T-helper 2 cell (primary cell): ENCODE data around the gene KRTAP4-9.
"Not testable (repeated sequence)": the region's sequence is repeated elsewhere in the genome, so short reads cannot be mapped to it uniquely, and the experiment has no call there.

Source experiments
- DNase-seq, 5 experiments: peaks; one replicate each; pipeline versions ENCODE4 v3.0.0 to v3.0.0-alpha.2; 2012 to 2022

KRTAP4-9 gene

DNA sequence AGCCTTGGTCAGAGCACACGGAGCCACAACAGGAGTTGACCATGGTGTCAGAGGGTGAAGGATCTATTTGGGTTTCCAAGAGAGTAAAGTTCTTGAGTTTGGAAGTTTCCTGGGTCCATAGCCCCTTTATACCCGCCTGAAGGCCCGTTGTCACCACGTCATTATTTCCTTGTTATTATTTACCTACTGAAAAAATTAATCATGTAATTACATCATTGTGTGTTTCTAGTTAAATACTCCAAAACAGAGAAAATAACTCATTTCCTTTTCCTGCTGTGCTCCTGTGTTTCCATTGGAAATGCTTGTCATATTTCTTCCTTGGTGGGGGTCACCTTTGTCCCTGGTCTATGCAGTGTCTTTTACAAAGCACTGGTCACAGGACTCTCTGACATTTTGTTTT lies 7.1 kb upstream of the KRTAP4-9 start, which contains the start of gene KRTAP4-8:
KRTAP4-8 (minus strand) TSS at position 101 of the 400 bp plus-strand sequence; CDS start at position 43, 58 bp downstream.
- DNase-seq, result no peak

- no peak for DNase-seq
These were observed 6.7 kb upstream of the KRTAP4-9 start for GRCh38 chr17:41098481-41098880.

GRCh38 chr17:41099682-41100480 lies 5.3 kb upstream of the KRTAP4-9 start:
- not testable (repeated sequence) for DNase-seq

DNA sequence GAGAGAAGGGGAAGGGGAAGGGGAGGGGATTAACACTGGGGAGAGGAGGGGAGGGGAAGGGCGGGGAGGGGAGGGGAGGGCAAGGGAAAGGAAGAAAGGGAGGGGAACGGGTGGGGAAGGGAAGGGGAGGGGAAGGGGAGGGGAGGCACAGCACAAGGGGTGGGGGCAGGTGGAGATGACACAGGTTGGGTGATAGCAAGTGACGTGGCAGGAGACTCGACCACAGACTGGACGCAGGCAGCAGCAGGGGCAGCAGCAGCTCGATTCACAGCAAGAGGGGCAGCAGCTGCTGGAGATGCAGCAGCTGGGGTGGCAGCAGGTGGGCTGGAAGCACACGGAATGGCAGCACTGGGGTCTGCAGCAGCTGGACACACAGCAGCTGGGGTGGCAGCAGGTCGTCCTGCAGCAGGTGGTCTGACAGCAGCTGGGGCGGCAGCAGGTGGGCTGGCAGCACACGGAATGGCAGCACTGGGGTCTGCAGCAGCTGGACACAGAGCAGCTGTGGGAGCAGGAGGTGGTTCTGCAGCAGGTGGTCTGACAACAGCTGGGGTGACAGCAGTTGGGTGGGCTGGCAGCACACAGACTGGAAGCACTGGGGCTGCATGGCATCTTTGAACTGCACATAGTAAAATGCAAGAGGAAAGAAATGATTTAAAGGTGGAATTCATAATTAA lies 3.5 kb upstream of the KRTAP4-9 start, which contains the start of gene KRTAP4-16:
KRTAP4-16 (minus strand) TSS at position 624 of the 674 bp plus-strand sequence; CDS start at position 624, 0 bp downstream.
- DNase-seq, result no peak

- DNase-seq, result no peak
These were observed 1.3 kb upstream of the KRTAP4-9 start for GRCh38 chr17:41103896-41104295.

GRCh38 chr17:41104386-41105038 lies 677 bp upstream of the KRTAP4-9 start:
- not testable (repeated sequence) for DNase-seq

GRCh38 chr17:41107941-41108450 lies 2.8 kb downstream of the KRTAP4-9 start:
- no peak for DNase-seq

DNA sequence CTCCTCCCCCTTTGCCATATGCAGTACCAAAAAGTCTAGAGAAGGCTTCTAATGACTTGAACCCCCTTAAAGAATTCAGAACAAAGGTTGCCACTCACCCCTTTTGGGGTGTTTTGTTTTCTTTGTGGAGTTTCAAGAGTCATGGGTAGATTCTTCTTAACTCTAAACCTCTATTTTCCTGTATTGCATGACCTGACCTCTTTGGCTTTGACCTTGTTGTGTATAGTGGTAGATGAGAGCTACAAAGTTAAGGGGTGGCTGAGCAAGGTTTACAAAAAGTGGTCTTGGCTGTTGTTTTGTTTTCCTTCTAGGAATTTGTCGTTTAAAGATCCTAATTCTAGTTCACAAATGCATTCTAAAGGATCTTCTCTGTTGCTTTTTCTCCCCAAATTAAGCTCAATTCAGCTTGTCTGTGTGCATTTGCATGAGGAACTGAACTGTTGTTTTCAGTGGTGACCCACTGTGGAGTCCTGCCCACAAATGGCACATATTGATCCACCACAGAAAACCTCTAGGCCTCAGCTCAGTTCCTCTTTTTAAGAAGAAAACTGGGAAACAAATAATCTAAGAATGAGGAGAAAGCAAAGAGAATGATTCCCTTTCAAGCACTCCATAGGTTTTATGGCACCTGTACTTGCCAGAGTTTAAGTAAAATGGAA lies 3.7 kb downstream of the KRTAP4-9 start:
- not testable (repeated sequence) for DNase-seq

DNA sequence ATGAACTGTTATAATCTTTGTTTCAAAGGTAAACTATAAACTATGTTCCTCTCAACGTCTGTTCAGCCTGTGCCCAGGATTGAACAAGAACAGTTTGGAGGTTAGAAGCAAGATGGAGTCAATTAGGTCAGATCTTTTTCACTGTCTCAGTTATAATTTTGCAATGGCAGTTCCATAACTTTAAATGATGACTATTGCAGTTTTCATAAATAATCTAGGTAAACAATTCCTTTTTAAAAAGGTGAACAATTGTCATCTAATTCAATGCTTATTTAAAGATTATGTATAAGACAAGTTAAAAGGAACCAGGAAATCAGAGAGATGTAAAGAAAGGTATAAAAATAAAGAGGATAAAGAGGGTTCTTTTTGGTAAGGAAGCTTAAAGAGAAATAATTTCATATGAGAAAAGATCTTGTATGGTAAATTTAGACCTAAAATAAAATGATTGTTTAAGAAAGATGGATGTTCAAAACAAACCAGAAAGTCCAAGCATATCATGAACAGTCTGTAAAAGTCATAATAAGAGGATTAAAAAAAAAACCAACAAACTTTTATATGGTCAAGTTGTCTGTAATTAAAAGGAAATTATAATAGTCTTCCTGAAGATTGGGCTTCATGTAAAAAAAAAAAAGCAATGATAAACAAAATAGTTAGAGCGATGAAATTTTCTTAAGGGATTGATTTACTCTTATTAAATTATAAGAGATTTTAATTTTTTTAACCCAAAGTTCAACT lies 6.1 kb downstream of the KRTAP4-9 start:
- no peak for DNase-seq

- no peak for DNase-seq
These were observed 11.1 kb downstream of the KRTAP4-9 start for GRCh38 chr17:41116297-41116696.

DNA sequence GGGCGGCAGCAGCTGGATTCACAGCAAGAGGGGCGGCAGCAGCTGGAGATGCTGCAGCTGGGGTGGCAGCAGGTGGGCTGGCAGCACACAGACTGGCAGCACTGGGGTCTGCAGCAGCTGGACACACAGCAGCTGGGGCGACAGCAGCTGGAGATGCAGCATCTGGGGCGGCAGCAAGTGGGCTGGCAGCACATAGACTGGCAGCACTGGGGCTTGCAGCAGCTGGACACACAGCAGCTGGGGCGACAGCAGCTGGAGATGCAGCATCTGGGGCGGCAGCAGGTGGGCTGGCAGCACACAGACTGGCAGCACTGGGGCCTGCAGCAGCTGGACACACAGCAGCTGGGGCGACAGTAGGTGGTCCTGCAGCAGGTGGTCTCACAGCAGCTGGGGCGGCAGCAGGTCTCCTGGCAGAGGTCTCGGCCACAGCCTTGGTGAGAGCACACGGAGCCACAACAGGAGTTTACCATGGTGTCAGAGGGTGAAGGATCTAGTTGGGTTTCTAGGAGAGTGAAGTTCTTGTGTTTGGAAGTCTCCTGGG lies 12.7 kb downstream of the KRTAP4-9 start, which contains the start of gene KRTAP4-11:
KRTAP4-11 (minus strand) TSS at position 528 of the 541 bp plus-strand sequence; CDS start at position 470, 58 bp downstream.
- not testable (repeated sequence) for DNase-seq

- DNase-seq, result no peak
These were observed 13.5 kb downstream of the KRTAP4-9 start for GRCh38 chr17:41118721-41119120.

GRCh38 chr17:41119696-41120690 lies 14.8 kb downstream of the KRTAP4-9 start:
- peak in 1 of 5 experiments; percentile 27 for DNase-seq

- no peak for DNase-seq
These were observed 16.6 kb downstream of the KRTAP4-9 start for GRCh38 chr17:41121742-41122141.

DNA sequence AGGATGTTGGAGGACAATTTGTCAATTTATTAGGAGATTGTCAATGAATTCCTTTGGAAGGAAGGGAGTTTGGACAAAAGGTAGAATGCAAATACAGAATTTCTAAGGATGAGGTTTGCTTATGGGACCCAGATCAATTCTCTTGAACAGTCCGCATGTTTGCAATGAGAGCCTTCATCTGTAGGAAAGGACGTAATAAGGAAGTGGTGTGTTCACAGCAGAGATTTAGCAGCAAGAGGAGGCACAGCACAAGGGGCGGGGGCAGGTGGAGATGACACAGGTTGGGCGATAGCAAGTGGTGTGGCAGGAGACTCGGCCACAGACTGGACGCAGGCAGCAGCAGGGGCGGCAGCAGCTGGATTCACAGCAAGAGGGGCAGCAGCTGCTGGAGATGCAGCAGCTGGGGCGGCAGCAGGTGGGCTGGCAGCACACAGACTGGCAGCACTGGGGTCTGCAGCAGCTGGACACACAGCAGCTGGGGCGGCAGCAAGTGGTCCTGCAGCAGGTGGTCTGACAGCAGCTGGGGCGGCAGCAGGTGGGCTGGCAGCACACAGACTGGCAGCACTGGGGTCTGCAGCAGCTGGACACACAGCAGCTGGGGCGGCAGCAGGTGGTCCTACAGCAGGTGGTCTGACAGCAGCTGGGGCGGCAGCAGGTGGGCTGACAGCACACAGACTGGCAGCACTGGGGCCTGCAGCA lies 18.3 kb downstream of the KRTAP4-9 start:
- DNase-seq, result peak in 1 of 5 experiments; percentile 3

DNA sequence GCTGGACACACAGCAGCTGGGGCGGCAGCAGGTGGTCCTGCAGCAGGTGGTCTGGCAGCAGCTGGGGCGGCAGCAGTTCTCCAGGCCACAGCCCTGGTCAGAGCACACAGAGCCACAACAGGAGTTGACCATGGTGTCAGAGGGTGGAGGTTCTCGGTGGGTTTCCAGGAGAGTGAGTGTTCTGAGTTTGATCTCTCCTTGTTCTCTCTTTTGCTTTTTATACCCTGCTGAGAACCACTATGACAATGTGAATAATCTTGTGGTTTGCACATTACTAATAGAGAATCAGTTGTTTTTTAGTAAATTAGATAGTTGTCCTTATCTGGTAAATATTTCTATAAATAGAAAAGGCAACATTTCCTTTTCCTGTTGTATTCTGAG lies 18.8 kb downstream of the KRTAP4-9 start, which contains the start of gene KRTAP4-12:
KRTAP4-12 (minus strand) TSS at position 192 of the 381 bp plus-strand sequence; CDS start at position 132, 60 bp downstream.
- DNase-seq, result not testable (repeated sequence)

DNA sequence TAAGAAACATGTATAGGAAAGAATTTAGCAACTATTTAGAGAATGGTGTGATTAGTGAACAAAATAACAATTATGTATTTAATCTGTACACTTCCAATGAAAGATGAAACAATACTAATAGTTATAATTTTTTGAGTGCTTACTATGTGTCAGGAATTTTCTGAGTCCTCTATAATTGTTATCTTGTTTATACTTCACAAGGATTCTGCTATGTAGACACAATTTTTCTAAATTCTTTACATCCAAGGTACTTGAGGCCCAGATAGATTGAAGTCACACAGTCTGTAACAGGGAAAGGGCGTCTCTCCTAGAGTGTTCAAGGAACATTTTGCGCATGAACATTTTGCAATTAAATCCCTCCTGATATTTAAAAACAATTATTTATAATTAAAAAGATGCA lies 19.9 kb downstream of the KRTAP4-9 start:
- DNase-seq, result no peak

DNA sequence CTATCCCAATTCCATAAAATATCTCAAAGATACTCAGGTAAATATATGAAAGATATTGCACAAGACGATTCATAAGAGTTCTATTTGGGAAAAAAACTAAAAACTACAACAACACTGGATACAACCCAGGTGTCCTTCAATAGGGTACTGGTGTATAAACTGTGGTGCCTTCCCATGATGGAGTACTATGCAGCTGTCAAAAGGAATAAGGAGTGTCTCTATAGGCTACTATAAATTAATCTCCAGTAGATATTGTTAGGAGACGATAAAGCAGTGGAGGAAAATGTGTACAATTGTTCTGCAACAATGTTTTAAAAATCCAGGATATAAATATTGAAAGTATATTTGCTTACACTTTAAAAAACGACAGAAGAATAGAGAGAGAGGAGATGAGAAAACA lies 21.2 kb downstream of the KRTAP4-9 start:
- no peak for DNase-seq

- no peak for DNase-seq
These were observed 22.2 kb downstream of the KRTAP4-9 start for GRCh38 chr17:41127371-41127770.
